ENCODE data around the gene FAM72C.
"Not testable (repeated sequence)": the region's sequence is repeated elsewhere in the genome, so short reads cannot be mapped to it uniquely, and the experiment has no call there.

The FAM72C gene

DNA sequence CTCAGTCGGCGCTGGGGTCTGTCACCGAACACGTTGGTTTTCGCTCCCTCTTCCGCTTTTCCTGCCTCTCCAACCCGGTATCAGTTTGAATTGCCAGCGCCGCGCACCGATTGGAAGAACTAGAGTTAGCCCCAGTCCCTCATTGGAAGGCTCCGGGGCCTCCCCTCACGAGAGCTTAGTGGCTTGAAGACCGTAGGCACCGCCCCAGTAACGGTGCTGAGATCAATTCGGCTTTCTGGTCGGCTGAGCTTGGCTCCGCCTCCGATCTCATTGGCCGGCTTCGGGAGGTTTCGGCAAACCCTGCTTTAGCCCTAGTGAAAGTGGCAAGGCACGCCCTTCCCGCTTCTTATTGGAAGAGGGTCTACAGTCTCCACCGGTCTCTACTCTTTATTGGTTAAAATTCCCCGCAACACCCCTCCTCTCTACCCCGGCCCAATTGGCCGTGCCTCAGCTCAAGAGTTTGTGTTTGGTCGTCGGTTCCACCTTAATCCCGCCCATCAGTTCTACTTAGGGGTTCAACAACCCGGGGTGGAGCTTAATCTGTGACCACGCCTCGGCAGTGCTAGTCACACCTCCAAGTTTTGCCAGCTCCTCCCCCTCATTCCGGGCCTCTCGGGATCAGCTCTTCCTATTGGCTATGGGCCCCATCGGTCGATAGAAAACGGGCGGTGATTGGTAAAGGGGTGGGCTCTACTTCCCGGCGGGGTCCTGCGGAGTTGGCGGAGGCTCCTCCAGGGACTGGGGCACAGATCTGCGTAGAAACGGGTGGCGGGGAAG lies at the start of gene FAM72C:
Gene FAM72C (minus strand): TSS at position 63 of the 777 bp plus-strand sequence. CDS start 845 bp downstream, outside the sequence.
- DNase-seq, result not testable (repeated sequence)

DNA sequence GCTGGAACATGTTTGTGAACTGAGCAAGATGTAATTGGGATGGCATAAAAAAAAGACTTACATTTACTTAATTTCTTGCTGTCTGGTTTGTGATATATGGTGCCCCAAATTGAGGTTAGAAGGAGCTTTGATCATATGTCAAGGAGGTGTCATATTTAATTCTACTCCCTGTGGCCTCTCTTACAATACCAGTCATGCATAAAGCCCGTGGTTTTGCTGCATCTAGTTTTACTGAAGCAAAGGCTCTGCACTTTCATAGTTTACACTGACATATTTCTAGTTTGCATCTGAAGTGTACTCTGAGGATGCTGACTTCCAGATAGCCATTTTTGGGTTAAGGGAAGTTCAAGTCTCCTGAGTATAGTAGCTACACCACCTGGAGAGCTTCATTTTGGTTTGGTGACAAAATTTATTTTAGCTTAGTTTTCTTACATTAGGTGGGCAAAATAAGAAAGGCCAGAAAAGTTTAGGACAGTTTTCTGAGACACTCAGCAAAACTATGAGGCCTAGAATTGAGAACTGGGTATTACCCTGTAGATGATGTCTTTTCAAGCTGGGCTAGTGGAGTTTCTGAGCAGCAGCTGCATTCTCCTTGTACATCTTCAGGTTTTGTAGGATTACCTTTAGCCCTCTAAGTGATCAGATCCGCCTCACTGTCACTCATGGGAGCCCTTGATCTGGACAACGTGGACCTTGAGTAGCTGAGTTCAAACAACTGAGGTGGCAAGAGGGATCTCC lies 48.4 kb upstream of the FAM72C start:
- not testable (repeated sequence) for DNase-seq

DNA sequence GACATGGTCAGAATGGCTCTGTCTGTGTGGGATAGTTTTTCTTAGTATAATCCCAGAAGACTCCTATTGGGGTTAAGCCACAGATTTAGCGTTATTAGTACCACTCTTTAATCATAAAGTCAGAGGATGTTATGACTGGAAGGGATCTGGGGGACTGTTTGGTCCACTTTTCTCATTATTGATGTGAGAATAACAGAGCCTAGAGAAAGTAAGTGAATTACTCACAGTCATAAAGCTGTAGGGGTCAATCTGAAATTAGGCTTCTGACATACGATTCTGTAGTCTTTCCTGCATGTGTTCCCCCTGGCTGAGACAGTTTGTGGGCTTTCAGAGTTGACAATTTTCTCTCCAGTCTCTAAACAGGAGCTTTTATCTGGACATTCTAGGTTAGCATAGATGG lies 47.3 kb upstream of the FAM72C start:
- not testable (repeated sequence) for DNase-seq

DNA sequence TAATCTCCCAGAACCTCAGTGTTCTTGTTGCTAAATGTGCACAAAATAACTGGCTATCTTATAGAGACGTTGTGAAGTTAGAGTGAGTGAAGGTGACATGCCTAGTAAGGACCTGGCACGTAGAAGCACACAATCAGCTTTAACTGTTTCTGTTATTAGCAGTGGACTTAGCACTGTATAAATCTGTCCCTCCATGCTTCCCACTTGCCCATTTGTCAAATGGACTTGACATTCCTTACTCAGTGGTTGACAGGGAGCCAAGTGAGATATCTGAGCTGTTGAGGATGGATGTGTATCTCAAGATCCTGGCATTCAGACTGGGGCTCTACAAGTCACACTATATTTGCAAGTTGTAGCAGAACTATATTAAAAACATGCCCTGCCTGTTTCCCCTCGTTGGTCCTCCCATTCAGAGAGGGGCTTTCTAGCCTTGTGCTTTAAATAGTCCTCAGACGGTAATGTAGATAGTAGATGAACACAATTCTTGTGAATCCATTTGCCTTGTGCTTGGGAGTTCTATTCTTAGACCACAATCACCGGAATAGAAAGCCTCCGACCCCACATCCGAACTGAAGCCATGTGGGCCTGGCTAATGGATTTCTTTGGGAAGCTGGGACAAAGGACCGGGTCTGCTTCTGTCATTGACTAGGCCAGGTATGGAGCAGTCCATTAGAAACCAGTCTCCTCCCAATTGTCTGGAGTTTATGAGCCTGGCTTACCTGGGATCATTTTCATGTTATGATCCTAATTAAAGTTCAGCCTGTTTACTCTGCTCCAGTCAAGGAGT lies 43.6 kb upstream of the FAM72C start:
- DNase-seq, result not testable (repeated sequence)

DNA sequence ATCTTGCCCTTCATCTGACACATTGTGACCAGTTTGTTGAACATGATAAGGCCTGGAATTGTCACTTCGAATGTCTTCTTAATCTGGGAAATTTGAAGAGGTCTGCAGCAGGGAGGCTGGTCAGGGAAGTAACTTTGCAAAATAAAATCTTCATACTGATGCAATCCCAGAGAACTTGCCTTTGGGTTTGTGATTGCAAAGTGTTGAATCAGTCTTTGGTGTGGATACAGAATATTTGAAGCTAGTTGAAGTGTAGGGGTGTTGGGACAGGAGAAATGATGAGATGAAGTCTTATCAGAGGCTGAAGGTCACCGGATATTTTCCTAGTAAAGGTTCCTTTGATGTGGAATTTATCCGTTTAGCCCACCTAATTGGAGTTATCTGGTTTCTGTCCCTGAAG lies 42.7 kb upstream of the FAM72C start:
- not testable (repeated sequence) for DNase-seq

DNA sequence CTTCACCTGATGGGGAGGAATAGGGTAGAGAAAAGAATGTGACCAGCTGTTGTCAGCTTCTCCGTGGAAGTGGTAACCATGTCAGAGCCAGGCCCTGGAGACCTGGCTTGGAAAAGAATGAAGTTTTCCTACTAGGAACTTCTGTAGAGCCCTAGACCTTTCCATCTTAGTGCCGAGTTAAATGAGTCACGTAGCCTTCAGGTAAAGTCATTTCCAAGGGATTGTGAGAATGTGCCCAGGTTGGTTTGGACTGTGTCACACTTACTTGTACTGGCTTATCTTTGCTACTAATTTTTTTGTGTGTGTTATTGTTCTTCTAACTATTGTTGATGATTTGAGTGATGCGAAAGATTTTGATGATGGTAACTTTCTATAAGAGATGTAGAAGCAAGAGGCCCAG lies 42.3 kb upstream of the FAM72C start:
- not testable (repeated sequence) for DNase-seq

DNA sequence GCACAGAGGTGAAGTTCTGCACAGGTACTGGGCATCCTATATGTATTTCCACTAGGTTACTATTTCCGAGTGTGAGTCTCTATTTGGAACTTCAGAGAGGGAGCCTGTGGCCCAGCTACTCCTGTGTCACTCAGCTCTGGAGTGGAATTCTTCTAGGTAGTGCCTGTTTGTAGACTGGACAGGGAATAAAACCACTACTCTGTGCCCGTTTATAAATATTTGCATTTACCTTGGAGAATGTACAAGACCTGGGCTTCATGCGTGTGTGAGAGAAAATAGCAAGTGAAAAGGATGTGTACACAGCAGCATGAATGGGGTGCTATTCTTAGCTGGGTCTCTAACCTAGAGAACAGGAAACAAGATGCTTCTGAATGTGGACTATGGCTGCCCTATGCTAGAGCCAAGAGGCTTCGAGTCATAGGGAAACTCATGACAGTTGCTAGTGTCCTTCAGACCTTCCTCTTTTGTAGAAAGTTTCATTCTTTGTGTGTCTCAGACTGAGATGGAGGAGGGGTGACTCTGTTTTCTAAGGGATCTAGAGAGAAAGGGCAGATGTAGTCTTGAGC lies 40.5 kb upstream of the FAM72C start:
- DNase-seq, result not testable (repeated sequence)

DNA sequence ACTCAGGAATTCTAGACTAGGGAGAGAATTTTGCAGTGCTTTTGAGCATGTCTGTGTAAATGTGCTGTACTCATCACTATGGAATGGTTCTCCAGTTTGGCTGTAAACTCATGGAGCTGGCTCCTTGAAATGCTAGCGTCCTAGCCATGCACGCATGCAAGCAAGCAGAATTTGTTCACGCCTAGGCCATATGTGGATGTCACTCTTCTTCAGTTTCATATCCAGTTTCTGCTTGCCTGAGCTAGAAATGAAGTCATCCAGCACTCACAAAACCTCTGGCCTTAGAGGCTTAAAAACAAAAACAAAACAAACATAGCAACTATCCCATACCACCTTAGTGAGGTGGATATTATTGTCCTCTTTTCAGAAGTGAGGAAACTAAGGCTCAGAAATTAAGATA lies 37.6 kb upstream of the FAM72C start:
- not testable (repeated sequence) for DNase-seq

DNA sequence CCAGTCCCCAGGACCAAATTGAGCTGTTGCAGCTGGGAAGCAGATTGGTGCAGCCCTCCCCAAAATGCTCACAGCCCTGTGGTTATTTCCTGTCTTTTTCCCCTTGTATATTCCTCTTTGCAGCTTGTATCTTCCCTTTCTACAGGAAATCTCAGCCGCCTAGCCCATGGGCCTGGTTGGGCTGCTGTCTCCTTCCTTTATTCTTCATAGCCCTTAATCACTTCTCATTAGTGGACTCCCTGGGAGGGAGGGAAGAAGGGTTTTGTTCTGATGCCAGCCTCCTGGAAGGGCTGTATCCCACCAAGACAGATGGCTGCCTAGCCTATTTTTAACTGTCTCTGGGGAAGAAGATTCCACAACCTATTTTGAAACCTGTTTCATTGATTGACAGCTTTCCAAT lies 32.5 kb upstream of the FAM72C start:
- not testable (repeated sequence) for DNase-seq

DNA sequence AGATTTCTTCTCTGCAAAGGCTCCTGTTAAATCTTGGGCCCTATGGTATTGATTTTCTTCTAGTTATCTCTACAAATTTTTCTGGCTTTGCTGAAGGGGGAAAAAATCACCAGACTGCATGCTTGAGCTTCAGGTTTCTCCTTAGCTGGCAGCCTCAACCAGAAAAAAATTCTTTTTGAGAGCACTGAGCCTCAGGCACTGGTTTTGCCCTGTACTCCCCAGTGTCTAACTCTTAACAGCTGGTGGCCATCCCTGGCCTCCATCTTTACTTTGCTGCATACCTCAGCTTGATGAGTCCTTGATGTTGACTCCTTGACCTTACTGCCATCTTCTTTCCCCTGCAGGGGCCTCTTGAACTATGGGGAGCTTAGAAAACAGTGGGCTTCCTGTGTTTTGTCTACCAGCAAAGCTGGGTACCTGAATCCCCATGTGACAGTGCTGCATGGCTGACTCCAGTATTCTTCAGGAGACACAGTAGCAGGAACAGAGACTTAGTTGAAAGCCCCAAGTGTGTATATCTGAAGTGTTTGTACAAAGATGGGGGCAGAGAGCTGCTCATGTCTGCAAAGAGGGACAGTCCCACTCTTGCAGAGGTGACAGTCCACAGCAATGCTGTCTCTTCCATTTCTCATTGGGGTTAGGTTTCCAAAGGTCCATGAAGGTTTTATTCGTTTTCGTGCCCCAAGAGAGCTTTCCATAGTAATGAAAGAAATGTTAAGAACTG lies 31.7 kb upstream of the FAM72C start:
- DNase-seq, result not testable (repeated sequence)

DNA sequence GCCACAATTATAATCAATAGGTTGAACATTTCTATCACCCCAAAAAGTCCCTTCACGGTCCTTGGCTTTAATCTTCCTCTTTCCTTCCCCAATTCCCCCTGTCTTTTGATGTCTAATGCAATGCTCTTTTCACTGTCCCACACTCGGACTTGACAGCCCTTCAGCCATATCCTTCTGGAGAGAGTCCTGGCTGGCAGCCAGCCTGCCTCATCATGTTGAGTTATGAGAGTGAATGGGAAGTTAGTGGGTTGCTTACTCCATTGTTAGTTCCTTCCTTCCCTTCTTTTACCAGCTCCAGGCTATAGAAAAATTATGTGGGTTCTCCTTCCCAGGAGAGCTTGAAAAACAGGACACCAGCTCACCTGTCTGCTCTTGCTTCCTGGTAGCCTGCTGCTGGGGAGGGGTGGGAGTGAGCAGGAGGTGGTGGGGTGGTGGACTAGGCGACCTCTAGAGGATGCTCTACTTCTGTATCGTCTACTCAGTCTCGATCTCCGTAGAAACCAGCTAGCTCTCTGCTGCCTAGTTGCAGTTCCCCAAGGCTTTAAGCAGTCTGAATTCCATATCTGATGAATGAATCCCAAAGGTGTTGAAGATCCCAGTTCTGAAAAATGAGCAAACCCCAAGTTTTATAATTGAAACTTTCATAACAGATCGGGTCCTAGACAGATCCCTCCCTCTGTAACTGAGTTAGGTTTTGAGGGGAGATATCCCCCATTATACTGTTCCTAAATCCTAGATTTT lies 30.5 kb upstream of the FAM72C start:
- not testable (repeated sequence) for DNase-seq

DNA sequence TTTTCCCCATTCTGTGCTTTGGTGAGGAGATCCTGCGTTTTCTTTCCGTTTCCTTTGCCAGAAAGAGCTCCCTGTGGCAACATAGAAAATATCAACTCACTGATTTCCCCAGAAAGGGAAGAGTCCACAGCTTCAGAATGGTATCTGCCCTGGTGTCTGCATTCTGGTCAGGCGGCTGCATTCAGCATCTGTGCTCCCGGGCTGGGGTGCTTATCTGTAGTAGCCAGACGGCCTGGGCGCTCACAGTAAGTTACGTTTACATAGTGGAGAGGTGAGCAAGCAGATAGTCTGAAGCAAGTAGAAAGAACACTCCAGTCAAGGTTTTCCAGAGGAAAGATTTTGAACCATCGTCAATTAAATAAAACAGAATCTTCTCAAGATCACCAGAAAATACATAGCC lies 29.3 kb upstream of the FAM72C start:
- not testable (repeated sequence) for DNase-seq

DNA sequence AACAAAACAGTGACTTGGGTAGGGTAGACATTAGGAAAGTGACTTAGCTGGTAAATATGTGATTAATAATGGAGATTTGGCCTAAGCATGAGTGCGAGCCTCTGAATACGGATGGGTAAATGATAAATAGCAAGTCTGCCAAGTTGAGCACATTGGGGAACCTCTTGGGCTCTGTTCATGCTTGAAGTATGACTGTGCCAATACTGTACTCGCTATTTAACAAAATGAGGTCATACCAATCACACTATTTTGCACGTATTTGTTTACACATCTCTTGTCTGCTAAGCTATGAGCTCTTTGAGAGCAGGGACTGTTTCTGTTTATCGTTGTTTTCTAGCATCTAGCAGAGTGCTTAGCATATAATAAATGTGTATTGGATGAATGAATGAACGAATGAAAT lies 24.2 kb upstream of the FAM72C start:
- not testable (repeated sequence) for DNase-seq

DNA sequence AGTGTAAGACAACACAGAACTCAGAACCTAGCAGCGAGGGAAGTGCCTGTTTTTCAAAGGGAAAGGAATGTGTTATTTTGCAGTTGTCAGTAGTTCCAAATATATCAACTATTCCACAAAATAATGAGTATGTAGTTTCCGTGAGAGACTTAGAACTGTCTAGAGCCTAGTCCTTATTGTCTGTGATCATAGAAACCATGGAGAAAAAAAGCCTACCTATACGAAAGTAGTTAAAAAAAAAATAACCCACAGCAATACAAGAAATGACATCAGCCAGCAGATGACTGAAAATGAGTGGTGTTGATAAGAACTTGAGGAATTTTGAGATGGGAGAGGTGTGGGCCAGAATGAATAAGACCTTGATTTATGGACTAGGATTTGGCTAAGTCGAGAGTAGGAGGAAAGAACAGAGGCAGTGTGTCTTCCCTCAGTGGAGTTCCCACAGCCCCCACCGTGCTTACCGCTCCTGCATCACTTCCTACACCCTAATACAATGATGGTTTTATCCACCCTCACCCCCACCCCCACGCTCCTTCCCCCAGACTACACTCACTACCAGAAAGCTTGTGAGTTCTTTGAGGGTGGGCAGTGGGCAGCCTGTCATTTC lies 21.6 kb upstream of the FAM72C start:
- not testable (repeated sequence) for DNase-seq

DNA sequence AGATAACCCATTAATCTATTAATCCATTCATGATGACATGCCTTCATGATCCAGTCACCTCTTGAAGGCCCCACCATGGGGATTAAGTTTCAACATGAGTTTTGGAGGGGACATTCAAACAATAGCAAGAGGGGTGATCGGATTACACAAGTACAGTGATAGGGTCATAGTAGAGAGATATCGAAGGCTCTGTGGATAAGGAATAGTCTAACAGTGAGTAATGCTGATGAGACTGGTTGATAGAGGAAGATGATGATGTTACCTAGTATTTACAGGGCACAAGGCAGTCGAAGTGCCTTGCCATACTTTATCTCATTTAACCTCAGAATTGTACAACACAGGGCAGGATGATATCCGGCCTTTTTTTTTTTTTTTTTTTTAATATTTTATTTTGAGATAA lies 18.9 kb upstream of the FAM72C start:
- DNase-seq, result not testable (repeated sequence)

DNA sequence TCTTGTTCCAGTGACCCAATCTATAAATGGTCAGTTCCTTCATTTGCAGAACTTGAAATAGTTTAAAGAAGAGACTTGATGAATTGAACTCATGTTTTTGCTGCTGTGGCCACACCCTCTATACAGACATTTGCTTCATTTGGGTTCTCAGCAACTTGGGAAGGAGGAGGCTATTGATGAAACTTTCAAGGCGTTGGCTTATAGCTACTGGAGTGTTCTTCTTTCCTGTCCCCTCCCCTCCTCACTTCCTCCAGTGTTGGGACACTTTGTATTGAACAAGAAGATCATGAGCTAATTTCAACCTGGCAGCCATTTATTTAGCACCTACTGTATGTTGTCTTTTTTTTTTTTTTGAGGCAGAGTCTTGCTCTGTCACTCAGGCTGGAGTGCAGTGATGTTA lies 17.9 kb upstream of the FAM72C start:
- DNase-seq, result not testable (repeated sequence)

DNA sequence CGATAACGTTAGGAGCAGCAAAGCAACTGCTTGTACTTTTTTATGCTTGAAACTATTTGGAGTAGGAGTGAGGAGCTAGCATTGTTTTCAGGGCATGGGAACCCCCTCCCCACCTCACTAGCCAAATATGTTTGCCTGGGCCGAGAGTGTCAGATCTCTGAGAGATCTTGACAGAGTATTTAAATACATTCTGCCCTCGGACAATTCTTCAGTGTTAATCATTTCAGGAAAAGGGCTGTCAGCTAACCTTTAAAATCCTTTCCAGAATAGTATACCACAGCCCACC lies 17.6 kb upstream of the FAM72C start:
- not testable (repeated sequence) for DNase-seq

DNA sequence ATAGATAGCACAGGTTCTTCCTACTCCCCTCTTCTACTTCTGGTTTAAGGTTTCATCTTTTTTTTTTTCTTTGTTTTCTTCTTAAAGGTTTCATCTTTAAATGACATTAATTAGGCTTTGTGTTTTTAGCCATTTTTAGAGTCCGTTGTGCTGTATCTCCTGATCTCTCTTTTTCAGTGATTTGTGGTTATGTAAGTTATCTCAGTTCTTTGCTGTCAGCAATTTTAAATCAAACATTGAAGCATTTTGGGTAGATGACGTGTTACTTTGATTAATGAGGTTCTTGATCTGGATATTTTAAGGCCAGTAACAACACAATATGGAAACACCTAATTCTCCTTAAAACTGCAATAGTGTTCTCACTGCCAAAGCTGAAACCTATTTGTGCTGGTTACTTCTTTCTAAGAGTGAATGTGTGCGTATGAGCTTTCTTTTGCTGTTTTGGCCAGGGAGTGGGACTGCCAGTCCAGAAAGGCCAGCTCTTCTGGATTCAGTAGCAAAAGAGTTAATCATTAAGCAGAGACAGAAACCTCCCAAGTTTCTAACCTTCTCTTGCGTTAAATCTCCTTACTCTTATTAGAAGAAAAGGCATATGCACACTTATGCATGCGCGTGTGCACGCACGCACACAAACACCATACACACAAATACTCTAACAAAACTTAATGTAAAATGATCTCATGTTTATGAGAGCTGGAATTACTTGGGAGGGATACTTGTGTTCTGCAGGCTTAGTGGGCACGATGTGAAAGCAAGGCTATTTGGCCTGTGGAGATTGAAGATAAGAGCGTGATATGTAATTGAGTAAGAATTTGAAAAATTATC lies 17.0 kb upstream of the FAM72C start:
- DNase-seq, result not testable (repeated sequence)

DNA sequence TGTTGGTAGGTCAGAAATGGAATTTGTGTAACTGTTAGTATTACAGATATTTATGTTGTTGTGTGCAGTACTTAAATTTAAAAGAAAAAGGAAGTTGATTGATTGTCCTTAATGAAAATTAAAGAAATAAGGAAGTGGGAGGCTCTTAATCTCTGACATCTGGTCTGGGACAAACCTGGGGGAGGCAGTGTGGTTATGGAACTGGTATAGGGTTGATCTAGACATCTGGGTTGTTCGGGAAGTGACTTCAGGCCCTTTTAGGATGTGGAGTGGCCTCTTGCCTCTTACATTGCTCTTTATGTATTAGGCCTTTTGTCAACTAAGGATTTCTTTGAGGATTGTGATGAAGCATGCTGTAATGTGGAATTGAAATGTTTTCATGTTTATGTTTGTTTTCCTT lies 16.1 kb upstream of the FAM72C start:
- DNase-seq, result not testable (repeated sequence)
